ENCODE results near the gene TMEM270. TPM values are rescaled to one million over a fixed set of nuclear protein-coding genes. Genes with fewer than 3 reads are reported as not detected.
"Not testable (repeated sequence)": the region's sequence is repeated elsewhere in the genome, so short reads cannot be mapped to it uniquely, and the experiment has no call there.

TMEM270 gene
- total RNA-seq, 1 experiment from 2014 or later, result 1.7 TPM

DNA sequence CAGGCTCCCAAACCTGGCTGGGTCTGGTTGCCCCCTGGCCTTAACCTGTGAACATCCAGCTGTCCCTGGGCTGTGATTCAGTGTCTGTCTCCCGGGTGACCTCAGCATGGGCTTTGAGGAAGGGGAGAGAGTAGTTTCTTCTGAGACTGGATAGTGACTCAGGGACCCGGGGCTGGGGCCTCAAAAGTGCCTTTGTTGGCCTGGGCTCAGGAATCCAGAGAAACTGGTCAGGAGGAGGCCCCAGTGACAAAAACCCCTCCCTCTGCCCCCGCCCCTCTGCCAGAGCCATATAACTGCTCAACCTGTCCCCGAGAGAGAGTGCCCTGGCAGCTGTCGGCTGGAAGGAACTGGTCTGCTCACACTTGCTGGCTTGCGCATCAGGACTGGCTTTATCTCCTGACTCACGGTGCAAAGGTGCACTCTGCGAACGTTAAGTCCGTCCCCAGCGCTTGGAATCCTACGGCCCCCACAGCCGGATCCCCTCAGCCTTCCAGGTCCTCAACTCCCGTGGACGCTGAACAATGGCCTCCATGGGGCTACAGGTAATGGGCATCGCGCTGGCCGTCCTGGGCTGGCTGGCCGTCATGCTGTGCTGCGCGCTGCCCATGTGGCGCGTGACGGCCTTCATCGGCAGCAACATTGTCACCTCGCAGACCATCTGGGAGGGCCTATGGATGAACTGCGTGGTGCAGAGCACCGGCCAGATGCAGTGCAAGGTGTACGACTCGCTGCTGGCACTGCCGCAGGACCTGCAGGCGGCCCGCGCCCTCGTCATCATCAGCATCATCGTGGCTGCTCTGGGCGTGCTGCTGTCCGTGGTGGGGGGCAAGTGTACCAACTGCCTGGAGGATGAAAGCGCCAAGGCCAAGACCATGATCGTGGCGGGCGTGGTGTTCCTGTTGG is 30.0 kb upstream of the TMEM270 start, which contains the start of gene CLDN4:
TSS of gene CLDN4 (plus strand) at position 316 of the 903 bp plus-strand sequence. CDS start at position 522, 206 bp downstream.
- peak; percentile 96 for DNase-seq (ENCODE audit: low read depth)

DNA sequence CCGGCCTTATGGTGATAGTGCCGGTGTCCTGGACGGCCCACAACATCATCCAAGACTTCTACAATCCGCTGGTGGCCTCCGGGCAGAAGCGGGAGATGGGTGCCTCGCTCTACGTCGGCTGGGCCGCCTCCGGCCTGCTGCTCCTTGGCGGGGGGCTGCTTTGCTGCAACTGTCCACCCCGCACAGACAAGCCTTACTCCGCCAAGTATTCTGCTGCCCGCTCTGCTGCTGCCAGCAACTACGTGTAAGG is 29.4 kb upstream of the TMEM270 start:
- in situ Hi-C loops (cut with HindIII; ENCODE audit: low pct_unique_long_range_greater_than_20kb, low sequenced_read_pairs), result no loop called here
- no peak for DNase-seq (ENCODE audit: low read depth)

More for the DNA sequence above, 30.0 kb upstream of the TMEM270 start, which contains the start of gene CLDN4:
- in situ Hi-C loops (cut with HindIII; ENCODE audit: low pct_unique_long_range_greater_than_20kb, low sequenced_read_pairs), result no loop called here

DNA sequence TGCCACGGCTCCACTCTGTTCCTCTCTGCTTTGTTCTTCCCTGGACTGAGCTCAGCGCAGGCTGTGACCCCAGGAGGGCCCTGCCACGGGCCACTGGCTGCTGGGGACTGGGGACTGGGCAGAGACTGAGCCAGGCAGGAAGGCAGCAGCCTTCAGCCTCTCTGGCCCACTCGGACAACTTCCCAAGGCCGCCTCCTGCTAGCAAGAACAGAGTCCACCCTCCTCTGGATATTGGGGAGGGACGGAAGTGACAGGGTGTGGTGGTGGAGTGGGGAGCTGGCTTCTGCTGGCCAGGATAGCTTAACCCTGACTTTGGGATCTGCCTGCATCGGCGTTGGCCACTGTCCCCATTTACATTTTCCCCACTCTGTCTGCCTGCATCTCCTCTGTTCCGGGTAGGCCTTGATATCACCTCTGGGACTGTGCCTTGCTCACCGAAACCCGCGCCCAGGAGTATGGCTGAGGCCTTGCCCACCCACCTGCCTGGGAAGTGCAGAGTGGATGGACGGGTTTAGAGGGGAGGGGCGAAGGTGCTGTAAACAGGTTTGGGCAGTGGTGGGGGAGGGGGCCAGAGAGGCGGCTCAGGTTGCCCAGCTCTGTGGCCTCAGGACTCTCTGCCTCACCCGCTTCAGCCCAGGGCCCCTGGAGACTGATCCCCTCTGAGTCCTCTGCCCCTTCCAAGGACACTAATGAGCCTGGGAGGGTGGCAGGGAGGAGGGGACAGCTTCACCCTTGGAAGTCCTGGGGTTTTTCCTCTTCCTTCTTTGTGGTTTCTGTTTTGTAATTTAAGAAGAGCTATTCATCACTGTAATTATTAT is 28.9 kb upstream of the TMEM270 start:
- DNase-seq (ENCODE audit: low read depth), result peak; percentile 75
- in situ Hi-C loops (cut with HindIII; ENCODE audit: low pct_unique_long_range_greater_than_20kb, low sequenced_read_pairs), result no loop called here

DNA sequence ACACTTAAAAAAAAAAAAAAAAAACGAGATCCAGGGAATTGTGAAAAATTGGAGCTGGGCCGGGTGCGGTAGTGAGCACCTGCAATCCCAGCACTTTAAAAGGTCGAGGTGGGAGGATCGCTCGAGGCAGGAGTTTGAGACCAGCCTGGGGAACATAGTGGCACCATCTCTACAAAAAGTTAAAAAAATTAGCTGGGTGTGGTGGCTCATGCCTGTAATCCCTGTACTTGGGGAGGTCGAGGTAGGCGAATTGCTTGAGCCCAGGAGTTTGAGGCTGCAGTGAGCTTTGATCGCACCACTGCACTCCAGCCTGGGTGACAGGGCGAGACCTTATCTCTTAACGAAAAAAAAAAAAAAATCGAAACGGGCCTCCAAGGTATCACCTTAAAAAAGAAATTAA is 28.2 kb upstream of the TMEM270 start:
- in situ Hi-C loops (cut with HindIII; ENCODE audit: low pct_unique_long_range_greater_than_20kb, low sequenced_read_pairs), result no loop called here
- DNase-seq (ENCODE audit: low read depth), result peak; percentile 71

DNA sequence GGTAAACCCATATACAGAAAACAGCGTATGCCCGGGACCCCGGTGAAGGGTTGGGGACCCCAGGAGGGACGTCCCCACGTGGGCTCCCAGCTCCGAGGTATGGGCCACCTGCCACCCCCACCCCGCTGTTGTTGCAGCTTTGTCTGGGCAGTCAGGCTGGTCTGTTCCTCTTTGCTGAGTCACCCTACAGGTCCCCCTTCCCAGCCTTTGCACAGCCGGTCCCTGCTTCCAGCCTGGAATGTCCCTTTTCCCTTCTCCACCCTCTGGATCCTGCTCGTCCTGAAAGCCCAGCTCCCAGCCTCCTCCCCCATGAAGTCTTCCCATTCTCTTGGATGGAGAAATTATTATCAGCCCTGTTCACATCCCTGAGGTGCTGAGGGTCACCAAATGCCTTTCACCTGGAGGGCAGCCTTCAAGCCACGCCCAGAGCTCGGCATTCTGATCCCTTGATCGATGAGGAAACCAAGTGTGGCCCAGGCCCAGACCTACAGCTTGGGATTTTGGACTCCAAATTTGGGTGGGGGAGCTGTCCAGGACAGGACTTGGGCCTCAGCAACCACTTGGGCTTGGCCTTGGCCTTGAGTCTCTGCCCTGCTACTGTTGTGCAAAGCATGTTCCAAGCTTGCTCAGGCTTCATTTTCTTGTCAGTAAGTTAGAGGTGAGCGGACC is 27.6 kb upstream of the TMEM270 start:
- in situ Hi-C loops (cut with HindIII; ENCODE audit: low pct_unique_long_range_greater_than_20kb, low sequenced_read_pairs), result no loop called here
- peak; percentile 78 for DNase-seq (ENCODE audit: low read depth)

DNA sequence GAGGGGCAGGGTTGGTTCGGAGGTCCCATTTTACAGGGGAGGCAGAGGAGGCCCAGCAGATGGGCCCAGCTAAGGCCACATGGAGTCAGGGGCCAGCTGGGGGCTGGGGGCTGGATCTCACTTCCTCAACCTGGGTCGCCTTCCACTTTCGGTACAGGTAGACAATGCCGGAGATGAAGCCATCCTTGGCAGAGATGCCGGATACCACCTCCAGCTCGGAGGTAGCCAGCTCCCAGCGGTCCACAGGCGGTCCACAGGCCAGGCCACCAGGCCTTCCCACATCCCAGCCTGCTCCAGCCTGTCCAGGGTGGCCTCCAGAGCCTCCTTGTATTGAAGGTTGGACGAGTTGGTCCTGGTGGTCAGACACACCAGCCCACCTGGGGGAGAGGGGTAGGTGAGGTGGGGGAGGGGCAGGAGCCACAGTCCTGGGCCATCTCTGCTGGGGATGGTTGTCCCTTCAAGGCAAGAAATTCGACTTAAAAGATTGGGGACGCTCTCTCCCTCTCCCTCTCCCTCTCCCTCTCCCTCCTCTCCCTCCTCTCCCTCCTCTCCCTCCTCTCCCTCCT is 26.2 kb upstream of the TMEM270 start:
- in situ Hi-C loops (cut with HindIII; ENCODE audit: low pct_unique_long_range_greater_than_20kb, low sequenced_read_pairs), result no loop called here
- DNase-seq (ENCODE audit: low read depth), result no peak

DNA sequence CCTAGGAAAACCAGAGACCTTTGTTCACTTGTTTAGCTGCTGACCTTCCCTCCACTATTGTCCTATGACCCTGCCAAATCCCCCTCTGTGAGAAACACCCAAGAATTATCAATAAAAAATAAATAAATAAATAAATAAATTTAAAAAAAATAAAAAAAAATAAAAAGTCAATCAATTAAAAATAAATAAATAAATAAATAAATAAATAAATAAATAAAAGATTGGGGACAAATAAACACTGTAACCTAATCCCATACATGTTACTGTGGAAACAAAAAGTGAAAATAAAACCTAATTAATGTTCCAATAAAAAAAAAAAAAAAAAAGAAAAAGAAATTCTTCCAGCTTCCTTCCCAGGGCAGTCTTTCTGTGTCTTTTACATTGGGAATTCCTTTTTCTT is 23.8 kb upstream of the TMEM270 start:
- DNase-seq (ENCODE audit: low read depth); in situ Hi-C loops (cut with HindIII; ENCODE audit: low pct_unique_long_range_greater_than_20kb, low sequenced_read_pairs): not testable (repeated sequence)

DNA sequence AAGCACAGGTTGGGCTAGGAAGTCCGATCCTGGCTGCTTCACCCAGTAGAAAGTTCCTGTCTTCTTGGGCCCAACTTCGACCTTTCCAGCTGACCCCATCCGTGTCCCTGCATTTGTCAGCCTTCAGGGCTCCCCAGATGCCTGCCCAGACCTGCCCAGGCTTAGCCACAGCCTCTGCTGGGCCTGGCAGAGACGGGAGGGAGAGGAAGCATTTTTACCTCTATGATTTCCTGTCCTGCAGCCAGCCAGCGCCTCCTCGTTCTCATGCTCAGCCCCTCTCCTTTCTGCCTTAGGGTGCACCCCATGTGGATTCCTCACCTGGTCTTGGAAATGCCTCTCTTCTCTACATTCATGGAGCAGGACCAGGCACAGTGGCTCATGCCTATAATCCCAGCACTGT is 22.3 kb upstream of the TMEM270 start:
- in situ Hi-C loops (cut with HindIII; ENCODE audit: low pct_unique_long_range_greater_than_20kb, low sequenced_read_pairs), result no loop called here
- DNase-seq (ENCODE audit: low read depth), result peak; percentile 76

DNA sequence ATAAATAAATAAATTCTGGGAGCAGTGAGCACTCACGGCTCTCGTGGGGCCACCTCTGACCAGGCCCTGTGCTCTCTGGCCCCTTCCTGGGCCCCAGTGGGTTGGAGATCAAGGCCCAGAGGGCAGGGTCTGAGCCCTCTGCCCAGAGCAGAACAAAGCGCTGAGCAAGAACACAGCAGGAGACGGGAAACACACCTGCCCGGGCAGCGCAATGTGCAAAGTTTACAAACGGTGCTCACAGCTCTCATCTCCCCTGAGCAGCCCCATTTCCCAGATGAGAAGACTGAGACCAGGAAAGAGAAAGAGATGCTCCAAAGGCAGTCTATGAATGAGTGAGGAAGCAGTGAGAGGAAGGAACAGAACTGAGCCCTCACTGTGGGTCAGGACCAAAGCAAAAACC is 21.7 kb upstream of the TMEM270 start:
- no peak for DNase-seq (ENCODE audit: low read depth)
- in situ Hi-C loops (cut with HindIII; ENCODE audit: low pct_unique_long_range_greater_than_20kb, low sequenced_read_pairs), result no loop called here

DNA sequence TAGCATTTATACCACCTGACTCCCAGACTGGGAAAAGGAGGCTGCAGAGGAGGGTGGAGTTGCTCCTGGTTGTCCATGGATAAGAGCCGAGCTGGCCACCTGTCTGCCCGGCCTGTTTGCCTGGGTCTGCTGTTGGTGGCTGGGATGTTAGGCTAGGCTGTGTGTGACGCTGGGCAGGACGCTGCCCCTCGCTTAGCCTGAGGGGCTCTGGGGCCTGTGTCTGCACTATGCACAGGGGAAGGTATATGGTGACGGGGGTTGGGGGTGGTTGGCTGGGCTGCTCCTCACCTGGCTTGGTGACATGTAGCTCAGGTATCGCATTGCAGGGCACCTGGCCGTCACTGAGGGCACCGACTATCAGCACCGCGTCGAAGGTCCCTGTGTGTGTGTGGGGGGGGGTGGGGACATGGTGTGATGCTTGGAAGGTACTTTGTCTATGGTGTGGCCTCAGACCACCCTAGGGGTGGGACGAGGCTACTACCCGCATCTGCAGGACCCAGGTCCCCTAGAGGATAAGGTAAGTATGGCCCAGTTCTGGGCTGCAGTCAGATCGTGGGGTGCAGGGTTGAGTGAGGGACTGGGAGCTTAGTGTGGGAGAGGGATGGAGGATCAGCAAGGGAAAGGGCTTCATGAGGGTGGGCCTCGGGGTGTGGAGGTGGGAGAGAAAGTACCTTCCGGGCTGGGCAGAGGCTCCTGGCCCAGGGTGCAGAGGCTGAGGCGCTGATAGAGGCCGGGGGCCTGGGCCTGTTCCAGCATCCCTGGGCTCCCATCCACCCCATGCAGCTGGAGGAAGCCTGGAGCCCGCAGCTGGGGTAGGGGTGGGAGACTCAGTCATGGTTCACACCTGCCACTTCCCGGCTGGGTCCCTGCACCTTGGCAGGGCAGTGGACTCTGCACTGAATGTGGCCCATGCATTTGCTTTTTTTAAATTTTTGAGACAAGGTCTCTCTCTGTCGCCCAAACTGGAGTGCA is 20.9 kb upstream of the TMEM270 start:
- no peak for DNase-seq (ENCODE audit: low read depth)
- in situ Hi-C loops (cut with HindIII; ENCODE audit: low pct_unique_long_range_greater_than_20kb, low sequenced_read_pairs), result no loop called here

DNA sequence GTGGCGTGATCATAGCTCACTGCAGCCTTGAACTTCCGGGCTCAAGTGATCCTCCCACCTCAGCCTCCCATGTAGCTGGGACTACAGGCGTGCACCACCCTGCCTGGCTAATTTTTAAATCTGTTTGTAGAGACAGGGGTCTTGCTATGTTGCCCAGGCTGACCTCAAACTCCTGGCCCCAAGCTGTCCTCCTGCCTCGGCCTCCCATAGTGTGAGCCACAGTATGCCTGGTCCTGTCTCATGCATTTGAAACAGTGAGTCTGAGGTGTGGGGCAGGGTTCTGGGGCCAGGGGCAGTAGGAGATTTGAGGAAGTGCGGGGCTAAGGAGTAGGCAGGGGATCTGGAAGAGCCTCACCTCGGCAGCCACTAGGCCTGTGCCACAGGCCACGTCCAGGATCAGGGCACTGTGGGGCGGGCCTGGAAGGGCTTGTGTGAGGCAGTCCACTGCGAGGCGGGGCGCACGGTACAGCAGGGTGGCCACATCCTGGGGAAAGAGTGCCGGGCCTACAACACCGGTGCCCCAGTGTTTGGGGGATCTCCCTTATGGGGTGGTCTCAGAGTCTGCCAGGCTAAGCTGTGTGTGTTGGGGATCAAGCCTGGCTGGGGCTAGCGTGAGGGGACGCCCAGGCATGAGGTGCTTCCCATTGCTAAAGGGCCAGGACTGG is 20.1 kb upstream of the TMEM270 start:
- in situ Hi-C loops (cut with HindIII; ENCODE audit: low pct_unique_long_range_greater_than_20kb, low sequenced_read_pairs), result no loop called here
- no peak for DNase-seq (ENCODE audit: low read depth)

DNA sequence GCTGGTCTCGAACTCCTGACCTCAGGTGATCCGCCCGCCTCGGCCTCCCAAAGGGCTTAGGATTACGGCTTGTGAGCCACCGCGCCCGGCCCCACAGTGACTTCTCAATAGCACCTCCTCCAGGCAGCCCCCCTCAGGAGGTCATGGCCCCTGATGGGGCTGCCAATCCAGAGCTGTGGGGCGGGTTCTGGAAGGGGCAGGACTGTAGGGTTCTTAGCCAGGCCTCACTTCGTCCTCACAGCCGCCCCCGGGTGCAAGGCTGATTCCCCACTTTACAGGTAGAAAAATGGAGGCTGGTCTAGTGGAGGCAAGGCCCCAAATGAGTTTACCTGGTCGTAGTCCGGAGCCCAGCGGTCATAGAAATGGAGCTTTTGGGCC is 19.3 kb upstream of the TMEM270 start:
- in situ Hi-C loops (cut with HindIII; ENCODE audit: low pct_unique_long_range_greater_than_20kb, low sequenced_read_pairs), result no loop called here
- DNase-seq (ENCODE audit: low read depth), result peak; percentile 86

DNA sequence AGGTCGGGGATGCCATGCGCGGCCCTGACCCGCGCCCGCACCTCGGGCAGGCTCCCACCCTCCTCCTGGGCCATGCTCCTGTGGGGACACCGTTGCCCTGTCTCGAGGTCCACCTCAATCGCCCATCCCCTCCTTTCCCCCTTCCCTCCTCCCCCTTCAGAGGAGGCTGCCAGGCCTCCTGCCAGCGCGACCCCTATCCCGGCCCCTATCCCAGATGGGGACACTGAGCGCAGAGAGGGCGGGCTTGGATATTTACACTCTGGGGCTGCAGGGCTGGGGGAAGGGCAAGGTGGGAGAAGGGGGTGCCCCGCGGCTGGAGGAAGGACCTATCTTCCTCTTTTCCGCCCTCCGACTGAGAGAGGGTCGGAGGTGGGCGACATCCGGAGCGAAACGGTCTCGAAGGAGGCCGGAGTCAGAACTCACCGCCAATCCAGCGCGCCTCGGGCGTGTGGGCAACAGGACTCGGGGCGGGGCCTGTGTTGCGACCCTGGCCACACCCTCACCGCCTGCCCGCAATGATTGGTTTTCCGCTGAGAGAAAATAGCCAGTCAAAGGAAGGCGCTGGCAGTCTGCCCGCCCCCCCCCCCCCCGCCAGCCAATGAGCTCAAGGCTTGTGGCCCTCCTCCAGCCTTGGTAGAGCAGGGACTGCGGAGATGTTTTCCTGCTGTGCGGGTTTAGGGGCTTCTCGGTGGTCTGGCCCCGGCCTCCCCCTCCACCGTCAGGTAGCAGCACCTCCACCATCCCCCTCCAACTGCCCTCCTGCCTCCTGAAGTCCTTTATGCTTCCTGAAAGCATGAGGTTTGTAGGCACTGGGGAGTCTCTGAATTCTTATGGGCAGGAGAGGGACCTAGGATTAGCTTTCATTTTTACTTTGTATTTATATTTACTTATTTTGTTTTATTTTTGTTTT is 18.6 kb upstream of the TMEM270 start, which contains the start of gene METTL27:
TSS of gene METTL27 (minus strand) at position 450 of the 910 bp plus-strand sequence. CDS start at position 74, 376 bp downstream.
- DNase-seq (ENCODE audit: low read depth), result peak; percentile 93
- in situ Hi-C loops (cut with HindIII; ENCODE audit: low pct_unique_long_range_greater_than_20kb, low sequenced_read_pairs), result no loop called here

DNA sequence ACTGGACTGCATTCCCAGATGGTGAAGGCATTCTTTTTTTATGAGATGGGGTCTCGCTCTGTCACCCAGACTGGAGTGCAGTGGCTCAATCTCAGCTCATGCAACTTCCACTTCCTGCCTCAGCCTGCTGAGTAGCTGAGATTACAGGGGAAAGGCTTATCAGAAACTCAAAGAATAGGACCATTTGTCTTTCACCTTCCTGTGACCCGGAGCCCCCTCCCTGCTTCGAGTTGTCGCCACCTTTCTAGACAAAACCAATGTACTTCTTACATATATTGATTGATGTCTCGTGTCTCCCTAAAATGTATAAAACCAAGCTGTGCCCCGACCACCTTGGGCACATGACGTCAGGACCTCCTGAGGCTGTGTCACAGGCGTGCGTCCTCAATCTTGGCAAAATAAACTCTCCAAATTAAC is 16.8 kb upstream of the TMEM270 start:
- in situ Hi-C loops (cut with HindIII; ENCODE audit: low pct_unique_long_range_greater_than_20kb, low sequenced_read_pairs), result no loop called here

DNA sequence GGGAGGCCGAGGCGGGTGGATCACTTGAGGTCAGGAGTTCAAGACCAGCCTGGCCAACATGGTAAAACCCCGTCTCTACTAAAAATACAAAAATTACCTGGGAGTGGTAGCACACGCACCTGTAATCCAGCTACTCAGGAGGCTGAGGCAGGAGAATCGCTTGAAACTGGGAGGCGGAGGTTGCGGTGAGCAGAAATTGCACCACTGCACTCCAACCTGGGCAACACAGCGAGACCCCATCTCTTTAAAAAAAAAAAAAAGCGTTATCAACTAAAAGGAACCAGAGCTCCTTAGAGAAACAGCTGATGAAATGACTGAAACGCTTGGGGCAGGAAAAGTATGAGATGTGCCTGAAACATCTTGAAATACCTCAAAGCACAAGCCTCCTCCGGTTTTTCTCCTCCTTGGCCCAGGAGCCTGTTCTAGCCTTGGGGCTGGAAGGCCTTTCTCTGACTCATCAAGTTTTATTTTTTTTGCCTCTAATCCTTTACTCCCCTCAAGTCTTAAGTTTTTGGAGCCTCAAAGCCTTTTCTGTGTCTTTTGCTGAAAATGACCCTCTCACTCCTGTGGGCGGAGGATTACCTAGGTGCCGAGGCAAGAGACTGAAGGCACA is 16.0 kb upstream of the TMEM270 start:
- no peak for DNase-seq (ENCODE audit: low read depth)
- in situ Hi-C loops (cut with HindIII; ENCODE audit: low pct_unique_long_range_greater_than_20kb, low sequenced_read_pairs), result no loop called here

More for the DNA sequence above, 16.8 kb upstream of the TMEM270 start:
- DNase-seq (ENCODE audit: low read depth), result no peak

Measured in Caki2 (cell line).